AG09309 (cell line): Measurements from ENCODE around the gene EXOSC1.
"Not testable (repeated sequence)": the region's sequence is repeated elsewhere in the genome, so short reads cannot be mapped to it uniquely, and the experiment has no call there.

Source experiments
- DNase-seq: peaks from one replicate; pipeline ENCODE4 v3.0.0-alpha.2; 2010; ENCODE audit warnings: low read depth
- H3K4me3 ChIP-seq: 2 replicates; pipeline ENCODE4 v1.5.1; 2011; ENCODE audit warnings: mild to moderate bottlenecking, low read depth, low read length, moderate library complexity; ENCODE audit not compliant: control insufficient read depth
- TF ChIP-seq, protein P1 (sequence below): IDR thresholded peaks from 2 replicates; pipeline ENCODE4 v1.5.1; 2011; ENCODE audit warnings: mild to moderate bottlenecking, low read depth, low read length, inconsistent platforms; ENCODE audit not compliant: insufficient read depth, control insufficient read depth; ENCODE audit errors: missing control alignments

The EXOSC1 gene

DNA sequence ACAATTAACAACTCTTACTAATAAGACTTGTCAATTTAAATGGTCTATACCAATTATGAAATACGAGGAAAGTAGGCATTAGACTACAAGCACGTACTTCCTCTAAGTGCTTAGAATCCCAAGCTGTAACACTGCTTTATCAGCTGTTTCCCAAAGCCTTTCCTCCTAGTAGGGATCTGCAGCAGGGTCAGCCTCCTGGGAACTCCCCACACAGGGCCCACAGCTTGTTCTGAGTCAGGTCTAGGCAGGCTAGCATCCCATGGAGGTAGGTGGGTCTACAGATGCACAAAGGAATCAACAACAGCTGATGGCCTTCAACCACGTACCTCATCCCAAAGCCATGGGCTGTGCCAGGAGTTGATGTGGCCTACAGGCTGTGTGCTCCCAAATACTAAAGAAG, 37.7 kb upstream of the EXOSC1 start:
- TF ChIP-seq, protein P1, sequence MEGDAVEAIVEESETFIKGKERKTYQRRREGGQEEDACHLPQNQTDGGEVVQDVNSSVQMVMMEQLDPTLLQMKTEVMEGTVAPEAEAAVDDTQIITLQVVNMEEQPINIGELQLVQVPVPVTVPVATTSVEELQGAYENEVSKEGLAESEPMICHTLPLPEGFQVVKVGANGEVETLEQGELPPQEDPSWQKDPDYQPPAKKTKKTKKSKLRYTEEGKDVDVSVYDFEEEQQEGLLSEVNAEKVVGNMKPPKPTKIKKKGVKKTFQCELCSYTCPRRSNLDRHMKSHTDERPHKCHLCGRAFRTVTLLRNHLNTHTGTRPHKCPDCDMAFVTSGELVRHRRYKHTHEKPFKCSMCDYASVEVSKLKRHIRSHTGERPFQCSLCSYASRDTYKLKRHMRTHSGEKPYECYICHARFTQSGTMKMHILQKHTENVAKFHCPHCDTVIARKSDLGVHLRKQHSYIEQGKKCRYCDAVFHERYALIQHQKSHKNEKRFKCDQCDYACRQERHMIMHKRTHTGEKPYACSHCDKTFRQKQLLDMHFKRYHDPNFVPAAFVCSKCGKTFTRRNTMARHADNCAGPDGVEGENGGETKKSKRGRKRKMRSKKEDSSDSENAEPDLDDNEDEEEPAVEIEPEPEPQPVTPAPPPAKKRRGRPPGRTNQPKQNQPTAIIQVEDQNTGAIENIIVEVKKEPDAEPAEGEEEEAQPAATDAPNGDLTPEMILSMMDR = no peak
- DNase-seq = no peak
- no peak overlapping the region for H3K4me3 ChIP-seq

DNA sequence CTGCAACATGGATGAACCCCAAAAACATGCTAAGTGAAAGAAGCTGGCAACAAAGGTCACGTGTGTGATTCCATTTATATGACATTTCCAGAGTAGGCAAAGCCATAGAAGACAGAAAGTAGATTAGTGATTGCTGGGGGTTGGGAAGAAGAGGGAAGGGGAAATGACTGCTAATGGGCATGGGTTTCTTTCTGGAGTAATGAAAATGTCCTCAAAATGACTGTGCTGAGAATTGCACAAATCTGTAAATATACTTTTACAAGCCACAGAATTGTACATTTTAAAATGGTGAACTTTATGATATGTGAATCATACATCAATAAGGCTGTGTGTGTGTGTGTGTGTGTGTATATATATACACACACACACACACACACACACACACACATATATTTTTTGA, 36.6 kb upstream of the EXOSC1 start:
- DNase-seq = no peak
- H3K4me3 ChIP-seq = no peak overlapping the region
- TF ChIP-seq, protein P1 = no peak

DNA sequence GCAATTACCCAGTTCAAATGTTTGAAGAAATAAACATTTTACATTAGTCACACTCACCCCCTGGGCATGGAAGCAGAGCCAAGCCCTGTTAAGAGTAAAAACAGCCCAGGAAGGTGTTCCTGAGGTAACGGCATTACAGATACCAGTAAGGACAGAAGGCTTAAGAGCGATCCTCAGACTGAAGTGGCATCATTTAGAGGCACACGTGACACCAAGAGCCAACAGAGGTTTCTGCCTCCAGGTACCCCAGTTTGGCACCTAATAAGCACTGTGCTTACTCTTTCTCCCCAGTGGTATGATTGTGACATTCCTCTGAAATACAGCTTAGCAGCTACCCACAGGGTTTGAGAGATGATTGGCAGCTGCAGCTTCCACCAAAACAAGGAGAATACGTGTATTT, 35.3 kb upstream of the EXOSC1 start:
- TF ChIP-seq, protein P1 = no peak
- no peak for DNase-seq
- H3K4me3 ChIP-seq = no peak overlapping the region

DNA sequence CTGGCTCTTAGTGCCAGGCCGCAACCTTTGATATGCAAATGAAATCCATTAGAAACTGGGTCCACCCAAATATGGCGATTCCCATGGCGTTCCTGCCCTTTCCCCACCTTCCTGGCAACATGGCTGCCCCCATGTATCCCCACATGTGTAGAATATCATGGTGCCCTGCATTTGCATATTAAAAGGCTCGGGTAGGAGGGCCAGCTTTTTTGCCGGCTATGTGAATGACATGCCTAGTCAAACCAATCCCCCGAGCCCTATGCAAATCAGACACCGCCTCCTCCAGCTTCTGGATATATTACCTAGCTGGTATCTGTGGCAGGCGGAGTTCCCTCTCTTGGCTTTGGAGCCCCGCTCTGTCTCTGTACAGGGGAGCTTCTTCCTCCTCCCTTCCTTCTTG, 34.1 kb upstream of the EXOSC1 start:
- TF ChIP-seq, protein P1 = no peak
- DNase-seq = no peak
- H3K4me3 ChIP-seq = no peak overlapping the region

DNA sequence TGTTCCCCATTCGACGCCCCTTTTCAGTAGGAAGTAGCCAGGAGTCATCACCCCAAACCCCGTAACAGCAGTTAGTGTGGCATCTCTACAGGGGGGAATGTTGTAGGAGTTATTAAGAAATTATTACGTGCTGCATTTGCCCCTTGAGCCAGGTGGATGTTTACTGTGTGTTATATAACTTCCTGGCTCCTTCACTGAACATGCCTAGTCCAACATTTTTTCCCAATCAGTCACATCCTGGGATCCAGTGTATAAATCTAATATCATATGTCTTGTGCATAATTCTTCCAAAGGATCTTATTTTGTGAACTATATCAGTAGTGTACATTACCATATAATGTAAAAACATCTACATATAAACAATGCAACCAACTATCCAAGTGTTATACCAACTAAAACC, 33.6 kb upstream of the EXOSC1 start:
- not testable (repeated sequence) for H3K4me3 ChIP-seq, DNase-seq

DNA sequence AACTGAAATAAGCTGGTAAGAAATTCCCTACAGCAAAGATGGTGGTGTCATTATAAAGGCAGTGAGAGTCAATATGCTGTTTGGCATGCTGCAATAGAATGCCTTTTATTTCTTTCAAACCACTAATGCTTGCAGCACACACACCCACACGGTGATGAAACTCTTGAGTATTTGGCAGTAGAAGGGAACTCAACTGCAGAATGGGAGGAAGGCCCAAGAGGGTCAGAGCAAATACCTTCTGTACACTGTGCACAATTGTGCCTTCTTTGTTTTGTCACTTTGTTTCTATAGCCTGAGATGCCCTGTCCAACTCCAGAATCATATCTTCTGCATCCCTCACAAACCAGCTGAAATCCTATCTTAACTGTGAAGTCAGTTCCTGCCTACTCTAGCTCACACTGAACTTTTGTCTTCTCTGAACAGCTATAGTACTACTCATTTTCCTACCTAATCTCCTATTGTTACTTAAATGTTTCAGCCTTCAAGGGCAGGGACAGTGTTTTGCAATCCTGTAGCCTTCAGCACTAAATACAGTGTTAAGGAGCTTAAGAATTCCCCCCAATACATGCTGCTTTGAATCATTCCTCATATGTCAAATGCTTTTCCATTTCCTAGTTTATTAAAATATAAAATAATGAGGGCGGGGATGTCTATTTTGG, 30.3 kb upstream of the EXOSC1 start:
- H3K4me3 ChIP-seq = no peak overlapping the region
- TF ChIP-seq, protein P1 = no peak
- DNase-seq = peak; percentile 66

DNA sequence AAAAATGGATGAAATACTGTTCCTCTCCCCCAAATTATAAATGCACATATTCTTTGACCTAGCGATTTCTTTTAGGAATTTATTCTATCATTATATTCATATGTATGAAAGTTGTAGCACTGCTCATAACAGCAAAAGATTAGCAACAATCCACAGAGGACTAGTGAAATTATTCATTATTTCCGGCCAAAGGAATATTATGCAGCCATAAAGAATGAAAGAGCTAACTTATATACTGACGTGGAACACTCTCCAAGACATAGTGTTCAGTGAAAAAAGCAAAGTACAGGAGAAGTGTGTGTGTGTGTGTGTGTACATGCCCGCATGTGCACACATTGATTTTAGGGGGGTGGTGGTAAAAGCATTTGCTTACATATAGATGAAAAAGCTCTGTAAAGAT, 29.1 kb upstream of the EXOSC1 start:
- TF ChIP-seq, protein P1 = no peak
- no peak for DNase-seq
- H3K4me3 ChIP-seq = no peak overlapping the region

DNA sequence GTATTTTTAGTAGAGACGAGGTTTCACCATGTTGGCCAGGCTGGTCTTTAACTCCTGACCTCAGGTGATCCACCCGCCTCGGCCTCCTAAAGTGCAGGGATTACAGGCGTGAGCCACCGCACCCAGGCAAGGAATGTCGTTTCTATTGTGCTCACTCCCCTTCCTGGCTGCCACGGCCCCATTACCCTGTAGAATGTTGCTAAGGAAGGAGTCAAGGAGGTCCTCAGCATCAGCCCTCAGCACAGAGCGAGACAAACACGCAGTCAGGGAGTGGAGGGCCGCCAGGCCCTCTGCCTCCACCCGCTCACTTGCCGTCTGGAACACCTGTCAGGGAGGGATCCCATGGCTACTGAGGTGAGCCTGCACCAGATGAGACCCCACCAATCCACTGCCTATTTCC, 23.0 kb upstream of the EXOSC1 start:
- not testable (repeated sequence) for DNase-seq, H3K4me3 ChIP-seq
